GM15510 (cell line): ENCODE measurements around the gene CENPQ.

Source experiments
- POLR2A ChIP-seq: IDR thresholded peaks from 3 replicates; pipeline ENCODE4 v1.6.1; 2011; ENCODE audit warnings: borderline replicate concordance; ENCODE audit not compliant: insufficient read length; ENCODE audit errors: extremely low read depth

Gene CENPQ

DNA sequence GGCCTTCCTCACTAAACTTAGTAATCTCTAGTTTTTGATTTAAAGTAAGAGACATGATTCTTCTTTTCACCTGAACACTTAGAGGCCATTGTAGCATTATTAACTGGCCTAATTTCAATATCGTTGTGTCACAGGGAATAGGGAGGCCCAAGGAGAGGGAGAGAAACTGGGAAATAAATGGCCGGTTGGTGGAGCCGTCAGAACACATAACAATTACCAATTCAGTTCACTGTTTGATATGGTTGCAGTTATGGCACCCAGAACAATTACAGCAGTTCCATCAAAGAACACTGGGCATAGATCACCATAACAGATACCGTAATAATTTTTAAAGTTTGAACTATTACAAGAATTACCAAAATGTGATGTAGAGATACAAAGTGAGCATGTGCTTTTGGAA, 27.5 kb downstream of the CENPQ start:
- no peak for TF ChIP-seq POLR2A

DNA sequence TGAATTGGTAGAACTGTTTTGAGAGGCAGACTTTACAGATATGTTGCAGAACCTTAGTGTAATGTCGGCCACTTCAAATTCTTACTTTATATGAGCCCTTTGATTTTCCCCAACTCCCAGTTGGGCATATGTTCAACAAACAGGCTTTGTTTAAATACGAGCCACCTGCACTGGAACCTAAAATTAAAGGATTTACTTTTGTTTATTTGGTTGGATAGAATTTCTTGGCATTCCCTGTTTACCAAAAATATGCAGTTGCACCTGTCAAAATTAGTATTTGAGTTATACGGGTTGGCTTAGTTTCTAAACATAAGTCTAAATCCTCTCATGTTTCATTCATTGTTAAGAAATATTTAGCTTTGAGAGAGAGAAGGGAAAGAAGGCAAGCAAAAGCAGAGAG, 34.1 kb downstream of the CENPQ start:
- no peak for TF ChIP-seq POLR2A

DNA sequence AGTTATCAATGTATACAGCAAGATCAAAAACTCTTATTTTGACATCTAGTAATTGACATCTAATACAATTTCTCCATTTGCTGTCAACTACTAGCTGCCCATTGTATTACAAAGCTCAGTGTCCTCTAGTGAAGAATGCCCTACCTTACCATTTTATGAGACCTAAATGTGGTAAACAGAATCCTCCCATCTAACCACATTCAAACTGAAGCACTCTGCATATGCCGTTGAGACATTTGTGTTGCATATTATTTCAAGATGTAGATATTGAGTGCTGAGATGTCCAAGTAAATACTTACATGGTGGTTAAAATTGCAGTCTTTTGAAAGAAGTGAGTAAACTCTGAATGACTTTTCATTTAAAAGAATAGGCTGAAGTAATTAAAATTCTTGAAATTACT, 36.0 kb downstream of the CENPQ start:
- TF ChIP-seq POLR2A = no peak

DNA sequence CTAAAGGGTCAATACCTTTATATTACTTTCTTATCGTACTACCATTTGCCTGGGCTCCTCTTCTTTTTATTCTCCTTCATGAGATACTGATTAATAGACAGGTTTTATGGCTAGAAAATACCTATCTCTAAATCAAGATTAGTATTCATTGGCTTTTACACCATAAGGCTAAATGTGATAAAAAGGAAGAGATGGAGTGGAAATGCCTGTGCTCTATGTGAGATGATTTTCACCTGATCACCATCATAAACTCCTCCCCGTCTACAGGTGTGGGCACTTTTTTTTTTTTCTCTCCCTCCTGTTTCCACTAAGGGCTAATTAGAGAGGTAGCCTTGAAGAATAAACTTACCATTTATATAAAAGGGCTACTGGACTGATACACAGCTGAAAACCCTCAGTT, 36.5 kb downstream of the CENPQ start, which contains the start of gene GLYATL3:
Gene GLYATL3 (plus strand): TSS at position 301 of the 400 bp plus-strand sequence. CDS start 12,068 bp downstream, outside the sequence.
- no peak for TF ChIP-seq POLR2A

DNA sequence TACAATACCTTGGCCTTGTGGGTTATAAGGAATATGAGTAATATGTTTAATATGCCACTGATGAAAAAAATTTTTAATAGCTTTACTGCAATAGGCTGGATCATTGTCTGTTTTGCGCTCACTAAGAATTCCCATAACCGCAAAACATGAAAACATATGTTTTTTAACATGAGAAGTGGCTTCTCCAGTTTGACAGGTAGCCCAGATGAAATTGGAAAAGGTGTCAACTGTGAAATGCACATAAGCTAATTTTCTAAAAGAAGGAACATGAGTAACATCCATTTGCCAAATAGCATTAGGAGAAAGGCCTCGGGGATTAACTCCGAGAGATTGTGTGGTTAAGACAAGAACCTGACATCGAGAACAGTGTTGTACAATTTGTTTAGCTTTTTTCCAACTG, 41.5 kb downstream of the CENPQ start:
- no peak for TF ChIP-seq POLR2A

DNA sequence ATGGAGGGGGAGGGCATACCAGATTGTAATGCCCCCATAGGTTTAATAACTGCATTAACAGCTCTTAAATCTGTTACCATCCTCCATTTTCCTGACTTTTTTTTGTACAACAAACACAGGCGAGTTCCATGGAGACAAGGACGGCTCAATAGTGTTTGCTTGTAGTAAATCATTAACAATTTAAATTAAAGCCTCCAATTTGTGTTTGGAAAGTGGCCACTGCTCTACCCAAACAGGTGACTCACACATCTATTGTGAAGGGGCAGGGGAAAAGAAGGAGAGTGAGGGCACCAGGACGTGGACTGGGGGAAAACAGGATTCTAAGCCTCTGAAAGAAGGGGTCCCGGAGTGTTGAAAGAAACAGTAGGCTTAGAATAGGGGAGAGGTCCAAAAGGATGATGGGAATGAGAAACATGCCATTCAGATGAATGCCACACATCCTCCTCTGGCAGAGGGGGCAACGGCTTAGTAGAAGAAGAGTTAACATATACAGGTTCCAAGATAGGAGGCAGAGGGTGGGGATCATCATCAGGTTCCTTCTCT, 43.5 kb downstream of the CENPQ start:
- TF ChIP-seq POLR2A = no peak

DNA sequence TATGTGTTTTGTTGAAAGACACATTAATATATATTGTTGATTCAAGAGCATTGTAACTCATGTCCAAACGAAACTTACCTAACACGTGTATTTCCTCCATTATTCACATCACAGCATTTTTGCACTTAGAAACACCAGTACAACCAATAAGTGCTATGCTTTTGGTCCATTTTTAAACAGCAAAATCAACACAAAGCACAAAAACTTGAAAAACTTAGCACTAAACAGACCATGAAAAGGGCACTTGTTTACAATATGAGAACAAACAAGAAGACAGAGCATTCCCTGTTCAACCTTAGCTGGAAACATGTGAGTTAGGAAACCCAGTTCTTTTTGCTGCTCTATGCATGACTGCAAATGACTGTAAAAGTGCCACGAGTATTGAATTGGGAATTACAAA, 46.2 kb downstream of the CENPQ start:
- no peak for TF ChIP-seq POLR2A

DNA sequence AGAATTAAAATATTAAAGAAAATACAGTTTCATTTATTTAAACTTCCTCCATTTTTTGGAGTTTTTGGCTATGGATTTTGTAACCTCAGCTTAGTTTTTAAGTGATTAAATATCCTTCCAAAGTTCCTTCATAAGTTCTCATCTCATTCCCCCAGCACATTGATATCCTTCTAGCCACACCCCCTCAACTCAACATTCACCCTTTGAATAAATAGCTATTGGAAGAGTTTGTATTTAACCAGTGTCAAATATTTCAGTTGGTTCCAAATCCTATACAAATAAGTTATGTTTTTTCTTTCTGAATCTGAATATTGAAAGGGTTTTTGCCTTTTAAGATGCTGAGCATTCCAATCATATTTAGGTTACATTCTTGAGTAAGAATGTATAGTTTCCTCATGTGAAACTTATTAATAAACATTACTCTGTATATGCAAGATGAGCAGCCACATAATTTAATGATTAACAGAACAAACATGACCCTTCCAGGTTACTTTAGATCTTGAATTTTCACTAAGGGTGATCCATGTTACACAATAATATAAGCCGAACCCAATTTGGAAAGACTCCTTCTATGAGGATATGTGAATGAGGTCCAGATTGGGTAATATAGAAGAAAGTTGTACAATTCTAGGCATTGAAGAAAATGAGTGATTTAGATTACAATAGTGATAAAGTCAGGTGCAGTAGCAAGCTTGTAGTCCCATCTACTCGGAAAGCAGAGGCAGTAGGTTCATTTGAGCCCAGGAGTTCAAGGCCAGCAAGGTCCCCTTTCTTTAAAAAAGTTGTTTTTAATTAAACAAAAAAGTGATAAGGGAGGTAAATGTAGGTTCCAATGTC, 50.2 kb downstream of the CENPQ start:
- no peak for TF ChIP-seq POLR2A

DNA sequence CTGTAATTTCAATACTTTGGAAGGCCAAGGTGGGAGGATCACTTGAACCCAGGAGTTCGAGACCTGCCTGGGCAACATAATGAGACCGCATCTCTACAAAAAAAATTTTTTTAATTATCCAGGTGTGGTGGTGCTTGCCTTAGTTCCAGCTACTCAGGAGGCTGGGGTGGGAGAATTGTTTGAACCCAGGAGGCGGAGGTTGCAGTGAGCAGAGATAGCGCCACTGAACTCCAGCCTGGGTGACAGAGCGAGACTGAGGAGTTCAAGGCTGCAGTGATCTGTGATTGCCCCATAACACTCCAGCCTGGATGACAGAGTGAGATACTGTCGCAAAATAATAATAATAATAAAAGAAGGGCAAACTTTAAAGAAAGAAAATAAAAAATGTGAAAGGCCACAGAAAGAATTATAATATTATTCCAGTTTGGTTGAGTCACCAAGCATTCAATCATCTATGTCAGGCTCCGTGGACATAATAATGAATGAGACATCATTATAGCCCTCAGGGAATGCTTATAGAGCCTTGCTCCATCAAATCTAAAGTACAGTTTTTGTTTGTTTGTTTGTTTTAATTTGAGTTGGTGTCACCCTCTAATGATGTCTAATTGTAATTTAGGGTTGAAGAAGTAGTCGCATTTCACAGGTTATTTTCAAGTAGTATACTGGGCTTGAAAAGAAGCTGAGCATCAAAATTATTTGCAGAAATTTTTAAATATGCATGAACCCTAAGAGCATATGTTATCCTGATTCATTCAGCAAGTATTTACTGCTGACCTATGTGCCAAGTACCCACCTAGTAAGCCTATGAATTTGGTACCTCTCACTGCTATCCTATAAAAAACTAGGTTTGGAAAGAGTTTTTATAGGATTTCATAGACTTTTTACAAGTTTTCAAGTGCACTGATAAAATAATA, 51.7 kb downstream of the CENPQ start:
- TF ChIP-seq POLR2A = no peak

DNA sequence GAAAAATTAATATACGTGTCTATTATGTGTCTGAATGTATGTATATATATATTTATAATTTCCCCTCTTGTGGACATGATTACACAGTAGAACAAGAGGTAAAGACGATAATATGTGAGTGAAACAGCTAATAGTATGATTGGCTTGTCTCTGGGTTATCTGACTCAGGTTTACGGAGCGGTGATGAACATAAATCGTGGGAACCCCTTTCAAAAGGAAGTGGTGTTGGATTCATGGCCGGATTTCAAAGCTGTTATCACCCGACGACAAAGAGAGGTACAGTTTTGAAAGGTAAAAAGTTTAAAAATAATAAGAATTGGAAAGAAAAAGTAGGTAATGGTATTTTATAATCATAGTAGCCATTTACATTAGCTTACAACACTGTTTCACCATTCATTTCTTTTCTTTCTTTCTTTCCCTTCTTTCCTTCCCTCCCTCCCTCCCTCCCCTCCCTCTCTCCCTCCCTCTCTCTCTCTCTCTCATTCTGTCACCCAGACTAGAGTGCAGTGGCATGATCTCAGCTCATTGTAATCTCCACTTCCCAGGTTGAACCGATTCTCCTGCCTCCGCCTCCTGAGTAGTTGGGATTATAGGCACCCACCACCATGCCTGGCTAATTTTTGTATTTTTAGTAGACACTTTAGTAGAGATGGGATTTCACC, 52.4 kb downstream of the CENPQ start:
- TF ChIP-seq POLR2A = no peak

DNA sequence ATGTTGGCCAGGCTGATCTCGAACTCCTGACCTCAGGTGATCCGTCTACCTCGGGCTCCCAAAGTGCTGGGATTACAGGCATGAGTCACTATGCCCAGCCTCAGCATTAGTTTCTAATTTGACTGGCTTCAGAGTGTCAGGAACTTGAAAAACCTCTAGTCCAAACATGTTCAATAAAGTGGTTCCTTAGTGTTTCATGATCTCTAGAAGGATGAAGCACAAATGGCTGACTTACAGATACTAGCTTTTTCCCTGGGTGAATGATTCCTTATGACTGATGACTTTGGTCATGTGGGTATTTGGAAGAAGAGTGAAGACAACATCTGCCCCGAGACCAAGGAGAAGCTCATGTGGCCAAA, 53.0 kb downstream of the CENPQ start:
- TF ChIP-seq POLR2A = no peak

DNA sequence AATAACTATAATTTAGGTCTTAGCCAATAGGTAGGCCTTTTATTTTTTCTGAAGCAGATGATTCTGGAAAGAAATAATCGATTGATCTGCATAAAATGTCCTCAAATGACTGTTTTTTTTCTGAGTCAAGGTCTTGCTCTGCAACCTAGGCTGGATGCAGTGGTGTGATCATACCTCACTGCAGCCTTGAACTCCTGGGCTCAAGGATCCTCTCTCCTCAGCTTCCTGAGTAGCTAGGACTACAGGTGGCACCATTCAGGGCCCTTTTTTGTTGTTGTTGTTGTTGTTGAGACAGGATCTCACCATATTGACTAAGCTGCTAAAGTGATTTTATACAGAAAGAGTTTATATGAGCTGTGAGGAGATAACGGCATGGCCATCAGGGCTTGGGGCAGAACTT, 54.7 kb downstream of the CENPQ start:
- no peak for TF ChIP-seq POLR2A

DNA sequence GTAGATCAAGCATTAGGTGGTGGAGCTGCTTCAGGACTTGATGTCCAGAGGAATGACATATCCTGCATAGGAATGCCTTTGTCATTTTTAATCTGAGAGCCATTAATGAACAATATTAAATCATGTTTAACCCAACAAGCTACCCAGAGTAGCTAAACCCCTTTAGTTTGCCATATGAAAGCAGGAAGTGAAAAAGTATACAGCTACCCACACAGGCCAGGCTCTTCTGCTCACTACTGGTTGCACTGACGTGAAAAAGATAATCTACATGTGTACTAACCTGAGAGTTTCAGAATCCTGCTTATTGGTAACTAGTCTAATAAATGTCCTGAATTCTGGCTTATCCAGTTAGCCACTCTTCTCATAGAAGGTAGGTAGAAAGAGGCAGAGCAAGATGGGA, 56.5 kb downstream of the CENPQ start:
- TF ChIP-seq POLR2A = no peak

DNA sequence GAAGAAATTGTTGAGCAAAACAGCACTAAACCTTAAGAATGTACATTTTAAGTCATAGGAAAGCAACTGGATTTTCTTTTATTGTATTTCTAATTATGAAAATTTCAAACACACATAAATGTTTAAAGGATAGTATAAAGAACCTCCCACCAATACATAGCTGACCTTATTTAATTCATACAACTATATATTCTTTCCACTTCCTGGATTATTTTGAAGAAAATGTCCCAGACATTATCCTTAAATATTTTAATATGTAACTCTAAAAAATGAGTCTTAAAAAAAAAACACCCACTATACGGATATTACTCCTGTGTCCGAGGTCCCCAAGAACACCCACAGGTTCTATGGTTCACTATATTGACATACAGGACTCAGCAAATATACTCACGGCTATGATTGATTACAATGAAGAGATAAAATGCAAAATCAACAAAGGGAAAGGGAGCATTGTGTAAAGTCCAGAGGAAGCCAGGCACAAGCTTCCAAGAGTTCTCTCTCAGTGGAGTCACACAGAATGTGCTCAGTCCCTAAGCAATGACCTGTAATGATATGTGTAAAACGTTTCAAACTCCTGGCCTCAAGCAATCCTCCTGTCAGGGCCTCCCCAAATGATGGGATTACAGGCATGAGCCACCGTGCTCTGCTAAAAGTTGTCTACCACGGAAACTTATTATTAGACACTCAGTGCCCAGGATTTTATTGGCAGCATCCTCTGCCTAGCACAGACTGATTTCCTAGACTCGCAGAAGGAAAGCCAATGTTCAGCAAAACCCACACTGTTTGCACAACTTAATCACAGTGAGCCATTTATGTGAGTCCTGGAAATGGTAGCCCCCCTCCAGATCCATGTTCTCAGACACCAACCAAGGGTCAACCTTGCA, 59.8 kb downstream of the CENPQ start:
- TF ChIP-seq POLR2A = no peak
